ENCODE results near the gene PIGU. TPM values are rescaled to one million over a fixed set of nuclear protein-coding genes. Genes with fewer than 3 reads are reported as not detected.

The PIGU gene
- total and polyA plus RNA-seq, 2 of the 13 experiments (the other 11 are each of a cell fraction or from before 2014, with no cell fraction given), result 45.5 to 231 TPM

GRCh38 chr20:34703061-34703423 lies 26.1 kb upstream of the PIGU start:
- Histone ChIP-seq H2AFZ (ENCODE audit: low read length) (no peak overlapping the region), H3K79me2 (ENCODE audit: insufficient read depth, low read length) (peaks cover 15% of the 10 kb centered on the region), H3K27me3 (ENCODE audit: control insufficient read depth in 1 of 2, insufficient read depth in 2 of 2, low read length in 2 of 2) (peaks cover 1 to 2% of the 10 kb centered on the region in 2 experiments; a peak in 1 of 5 replicates), H3K9me3 (ENCODE audit: low read length) (no peaks in the 10 kb centered on the region), H3K36me3 (replicated peaks in 1 of 2; ENCODE audit: control insufficient read depth in 1 of 2, insufficient read depth in 2 of 2, low read length in 2 of 2) (no peaks in the 10 kb centered on the region), H3K27ac (ENCODE audit: extremely low read length, insufficient read depth, low read length) (peak overlapping the region; percentile 92), H3K9ac (ENCODE audit: insufficient read depth, low read depth, low read length) (peak overlapping the region; percentile 96), H3K4me3 (replicated peaks in 1 of 3; ENCODE audit: insufficient read depth in 1 of 3, low read depth in 2 of 3, low read length in 3 of 3) (peak overlapping the region; percentile 82 to 98 (median 84)), H3K4me2 (ENCODE audit: low read depth, low read length) (peak overlapping the region; percentile 97), H4K20me1 (ENCODE audit: insufficient read depth, low read length) (no peaks in the 10 kb centered on the region), H3K4me1 (ENCODE audit: insufficient read depth, low read length) (peaks cover 59% of the 10 kb centered on the region)
- intact Hi-C loops (cut with micrococcal nuclease; ENCODE audit: unreplicated experiment) (loop anchor here (5.0 to 10.0 kb wide), 2 partner anchors 62 to 81 kb away; no protein-coding TSS in a partner anchor), in situ Hi-C loops (cut with HindIII; ENCODE audit: extremely low pct_ligation_motif_present, low pct_unique_long_range_greater_than_20kb) (loop anchor here (10.0 kb wide), 1 partner anchor 398 kb away; the partner anchor contains the start of gene AHCY)
- no peak for FAIRE-seq
- no TSS peak for BruUV-seq (replicated peaks)
- CTCF ChIA-PET (ENCODE audit: low intra/inter-chr PET ratio, low total read pairs), result no interaction called here
- 11% methylated on average over 3 of the region's 3 CpGs for WGBS (ENCODE audit: low lambda C conversion rate)
- POLR2A ChIA-PET, result interaction anchor here (0.9 to 7.9 kb wide), 18 partner anchors 8 to 225 kb away, joined by 3 to 168 read pairs (median 5); partner anchors contain the start of genes DYNLRB1 and PIGU
- ATAC-seq, result no peak
- no peak for DNase-seq (ENCODE audit: low spot score)
- TF ChIP-seq ZNF124 (CRISPR knock-in tag; IDR thresholded peaks at IDR 0.05) (no peak), ZNF333 (CRISPR knock-in tag; IDR thresholded peaks at IDR 0.05; ENCODE audit: borderline replicate concordance) (0 out of 2 replicates have a peak, but pooled peaks have one; percentile 35), ATRX (CRISPR knock-in tag; IDR thresholded peaks at IDR 0.05; ENCODE audit: borderline replicate concordance) (no peak), SRSF4 (IDR thresholded peaks at IDR 0.05; ENCODE audit: low read depth, low read length, poor library complexity, severe bottlenecking) (no peak), ZNF503 (CRISPR knock-in tag; IDR thresholded peaks at IDR 0.05) (no peak), MYPOP (CRISPR knock-in tag; IDR thresholded peaks at IDR 0.05) (no peak), TFE3 (CRISPR knock-in tag; IDR thresholded peaks at IDR 0.05) (no peak), FIP1L1 (IDR thresholded peaks at IDR 0.05; ENCODE audit: borderline replicate concordance, insufficient read depth, low read depth, low read length) (no peak), HMG20A (CRISPR knock-in tag; IDR thresholded peaks at IDR 0.05; ENCODE audit: borderline replicate concordance) (no peak), CERS6 (CRISPR knock-in tag; IDR thresholded peaks at IDR 0.05) (no peak), ZBTB7B (CRISPR knock-in tag; IDR thresholded peaks at IDR 0.05) (no peak), ZNF530 (CRISPR knock-in tag; IDR thresholded peaks at IDR 0.05; ENCODE audit: low read depth) (no peak), ZNF710 (CRISPR knock-in tag; IDR thresholded peaks at IDR 0.05; ENCODE audit: borderline replicate concordance) (no peak; the same call in 1 of the 2 replicates), ZNF720 (CRISPR knock-in tag; IDR thresholded peaks at IDR 0.05) (no peak), ARHGAP35 (CRISPR knock-in tag; IDR thresholded peaks at IDR 0.05; ENCODE audit: borderline replicate concordance) (0 out of 2 replicates have a peak, but pooled peaks have one; percentile 12), THYN1 (CRISPR knock-in tag; IDR thresholded peaks at IDR 0.05; ENCODE audit: borderline replicate concordance, low read depth) (no peak), ZFP62 (CRISPR knock-in tag; IDR thresholded peaks at IDR 0.05) (no peak)
